ENCODE data around the gene ADAM19. TPM values are rescaled to one million over a fixed set of nuclear protein-coding genes. Genes with fewer than 3 reads are reported as not detected.

ADAM19 gene
- total RNA-seq, 1 donor from 2014 or later: 11.5 TPM

DNA sequence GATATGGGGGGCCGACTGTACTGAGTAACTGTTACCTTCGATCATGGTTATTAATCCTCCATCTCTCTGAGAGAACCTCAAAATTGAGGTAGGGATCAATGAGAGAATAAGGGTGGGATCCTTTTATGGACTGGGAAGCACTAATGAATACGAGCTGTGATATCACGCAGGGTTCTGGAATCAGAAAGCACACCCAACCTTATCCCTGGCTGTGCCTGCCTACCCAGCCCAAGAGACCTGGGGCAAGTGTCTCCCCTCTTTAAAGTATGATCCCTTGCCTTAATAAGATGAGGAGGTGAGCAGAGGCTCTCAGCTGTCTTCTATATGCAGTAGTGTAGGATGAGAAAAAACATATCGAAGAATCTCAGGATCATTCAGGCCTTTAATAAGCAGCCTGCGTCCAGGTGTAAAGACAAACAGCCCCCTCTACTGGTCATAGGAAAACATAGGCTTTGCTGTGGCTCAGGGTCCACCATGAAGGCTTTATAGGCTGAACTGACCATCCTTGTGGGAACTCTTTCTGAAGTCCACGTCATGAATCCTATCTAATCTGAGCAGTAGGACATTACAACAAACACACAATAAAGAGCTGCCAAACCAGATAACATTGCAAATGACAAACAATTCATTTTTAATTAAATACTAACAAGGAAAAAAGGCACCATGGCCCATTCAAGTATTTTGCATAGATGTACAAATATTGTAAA, 98.7 kb downstream of the ADAM19 start:
- no peak overlapping the region for H3K4me3 Mint-ChIP-seq
- Histone ChIP-seq H3K4me1 (peaks cover 6% of the 10 kb centered on the region), H3K79me2 (ENCODE audit: low read depth) (no peaks in the 10 kb centered on the region), H2AFZ (replicated peaks) (no peak overlapping the region), H3F3A (ENCODE audit: low read depth) (no peaks in the 10 kb centered on the region), H4K20me1 (ENCODE audit: low read depth) (no peaks in the 10 kb centered on the region), H3K27me3 (no peaks in the 10 kb centered on the region), H3K9ac (no peak overlapping the region), H3K27ac (no peak overlapping the region), H3K4me2 (no peak overlapping the region), H3K9me3 (ENCODE audit: low read depth) (no peaks in the 10 kb centered on the region), H3K36me3 (no peaks in the 10 kb centered on the region), H3K4me3 (no peak overlapping the region)
- no peaks in the 10 kb centered on the region for H3K9me3 Mint-ChIP-seq
- peak; percentile 87 for DNase-seq (ENCODE audit: low spot score)
- H3K27ac Mint-ChIP-seq: no peak overlapping the region
- no peak for TF ChIP-seq EZH2phosphoT487 (IDR thresholded peaks at IDR 0.05)
- TF ChIP-seq, protein P1, sequence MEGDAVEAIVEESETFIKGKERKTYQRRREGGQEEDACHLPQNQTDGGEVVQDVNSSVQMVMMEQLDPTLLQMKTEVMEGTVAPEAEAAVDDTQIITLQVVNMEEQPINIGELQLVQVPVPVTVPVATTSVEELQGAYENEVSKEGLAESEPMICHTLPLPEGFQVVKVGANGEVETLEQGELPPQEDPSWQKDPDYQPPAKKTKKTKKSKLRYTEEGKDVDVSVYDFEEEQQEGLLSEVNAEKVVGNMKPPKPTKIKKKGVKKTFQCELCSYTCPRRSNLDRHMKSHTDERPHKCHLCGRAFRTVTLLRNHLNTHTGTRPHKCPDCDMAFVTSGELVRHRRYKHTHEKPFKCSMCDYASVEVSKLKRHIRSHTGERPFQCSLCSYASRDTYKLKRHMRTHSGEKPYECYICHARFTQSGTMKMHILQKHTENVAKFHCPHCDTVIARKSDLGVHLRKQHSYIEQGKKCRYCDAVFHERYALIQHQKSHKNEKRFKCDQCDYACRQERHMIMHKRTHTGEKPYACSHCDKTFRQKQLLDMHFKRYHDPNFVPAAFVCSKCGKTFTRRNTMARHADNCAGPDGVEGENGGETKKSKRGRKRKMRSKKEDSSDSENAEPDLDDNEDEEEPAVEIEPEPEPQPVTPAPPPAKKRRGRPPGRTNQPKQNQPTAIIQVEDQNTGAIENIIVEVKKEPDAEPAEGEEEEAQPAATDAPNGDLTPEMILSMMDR (IDR thresholded peaks at IDR 0.05): peak; percentile 89
- peaks cover 9% of the 10 kb centered on the region for H3K36me3 Mint-ChIP-seq
- peaks cover 2% of the 10 kb centered on the region for H3K27me3 Mint-ChIP-seq (ENCODE audit: insufficient read depth, low read depth)
- peaks cover 18% of the 10 kb centered on the region for H3K4me1 Mint-ChIP-seq

DNA sequence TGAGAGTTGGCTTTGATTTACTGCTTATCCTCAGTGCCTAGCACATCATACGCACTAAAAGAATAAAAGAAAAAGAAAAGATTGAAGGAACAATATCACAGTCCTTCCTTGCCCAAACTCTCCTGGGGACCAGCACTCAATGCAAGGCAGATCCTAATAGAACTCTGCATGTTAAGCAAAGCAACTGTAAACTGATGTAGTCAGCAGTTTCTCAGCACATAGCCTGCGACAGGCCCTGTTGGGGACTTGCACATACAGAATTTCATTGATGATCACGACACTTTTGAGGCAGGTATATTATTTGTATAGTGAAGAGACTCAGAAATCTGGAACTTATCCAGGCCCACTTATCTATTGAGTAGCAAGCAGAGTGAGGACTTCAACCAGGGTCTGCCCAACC, 100.1 kb downstream of the ADAM19 start:
- no peaks in the 10 kb centered on the region for H3K9me3 ChIP-seq (ENCODE audit: low read depth)
- no peak for DNase-seq (ENCODE audit: low spot score)
- Mint-ChIP-seq H3K4me3 (no peak overlapping the region), H3K36me3 (peaks cover 5% of the 10 kb centered on the region), H3K4me1 (peaks cover 25% of the 10 kb centered on the region), H3K27me3 (ENCODE audit: insufficient read depth, low read depth) (peaks cover 2% of the 10 kb centered on the region), H3K9me3 (no peaks in the 10 kb centered on the region), H3K27ac (no peak overlapping the region)
- H3K4me3 ChIP-seq: no peak overlapping the region
- H3K27me3 ChIP-seq: no peaks in the 10 kb centered on the region
- H4K20me1 ChIP-seq (ENCODE audit: low read depth): no peaks in the 10 kb centered on the region
- H3F3A ChIP-seq (ENCODE audit: low read depth): no peaks in the 10 kb centered on the region
- H2AFZ ChIP-seq (replicated peaks): no peak overlapping the region
- no peak overlapping the region for H3K27ac ChIP-seq
- TF ChIP-seq, protein P1 (IDR thresholded peaks at IDR 0.05): no peak
- TF ChIP-seq EZH2phosphoT487 (IDR thresholded peaks at IDR 0.05) (no peak), EZH2 (IDR thresholded peaks at IDR 0.05) (no peak)
- no peak overlapping the region for H3K9ac ChIP-seq
- no peak overlapping the region for H3K4me2 ChIP-seq
- peaks cover 6% of the 10 kb centered on the region for H3K4me1 ChIP-seq
- H3K79me2 ChIP-seq (ENCODE audit: low read depth): no peaks in the 10 kb centered on the region
- H3K36me3 ChIP-seq: no peaks in the 10 kb centered on the region

DNA sequence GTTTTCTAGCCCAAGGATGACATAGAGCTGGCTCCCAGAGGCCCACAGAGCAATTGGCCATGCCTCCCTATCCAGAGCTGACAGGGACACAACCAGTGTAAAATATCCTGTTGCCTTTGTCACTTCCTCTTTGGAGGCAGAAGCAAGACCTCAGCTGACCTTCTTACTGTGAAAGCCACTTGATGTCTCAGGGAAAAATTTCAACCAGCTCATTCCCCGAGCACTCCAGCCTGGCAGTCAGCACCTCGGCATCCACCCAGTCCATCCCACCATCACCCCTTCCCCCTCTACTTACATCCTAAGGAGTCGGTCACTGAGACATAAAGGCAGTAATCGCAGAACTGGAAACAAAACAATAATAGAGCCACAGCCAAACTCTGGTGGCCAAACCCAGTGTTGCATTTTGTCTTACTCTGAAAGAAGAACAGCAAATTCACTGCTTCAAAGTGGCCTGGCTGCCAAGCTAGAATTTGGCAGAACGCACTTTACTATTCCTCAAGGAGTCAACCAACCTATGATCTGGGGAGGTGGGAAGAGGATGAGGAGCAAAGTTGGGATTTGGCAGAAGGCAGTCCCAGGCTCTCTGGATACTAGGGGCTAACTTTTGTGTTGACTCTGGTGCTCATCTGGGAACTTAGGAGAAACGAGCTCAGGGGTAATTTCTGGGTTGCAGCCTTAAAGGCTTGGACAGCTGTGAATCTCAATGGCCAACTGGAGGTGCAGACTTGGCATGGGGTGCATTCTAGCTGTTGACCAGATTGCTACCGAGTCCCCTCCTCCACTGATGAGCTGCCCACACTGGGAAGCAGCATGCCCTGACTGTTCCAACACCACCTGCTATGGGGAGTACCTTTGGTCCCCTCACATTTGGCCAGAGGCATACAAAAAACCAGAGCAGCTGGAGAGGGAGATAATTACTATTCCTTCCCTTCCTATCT, 101.9 kb downstream of the ADAM19 start:
- no peak for DNase-seq (ENCODE audit: low spot score)
- peaks cover 35% of the 10 kb centered on the region for H3K4me1 Mint-ChIP-seq
- Histone ChIP-seq H3K79me2 (ENCODE audit: low read depth) (no peaks in the 10 kb centered on the region), H4K20me1 (ENCODE audit: low read depth) (no peaks in the 10 kb centered on the region), H3K27ac (no peak overlapping the region), H3K36me3 (no peaks in the 10 kb centered on the region), H3K4me3 (no peak overlapping the region), H3K9ac (no peak overlapping the region), H3K4me1 (no peaks in the 10 kb centered on the region), H2AFZ (replicated peaks) (no peak overlapping the region), H3F3A (ENCODE audit: low read depth) (no peaks in the 10 kb centered on the region), H3K27me3 (no peaks in the 10 kb centered on the region), H3K9me3 (ENCODE audit: low read depth) (no peaks in the 10 kb centered on the region), H3K4me2 (no peak overlapping the region)
- no peak overlapping the region for H3K4me3 Mint-ChIP-seq
- H3K27me3 Mint-ChIP-seq (ENCODE audit: insufficient read depth, low read depth): no peaks in the 10 kb centered on the region
- no peak for TF ChIP-seq EZH2phosphoT487 (IDR thresholded peaks at IDR 0.05)
- TF ChIP-seq EZH2 (IDR thresholded peaks at IDR 0.05): no peak
- no peaks in the 10 kb centered on the region for H3K9me3 Mint-ChIP-seq
- H3K36me3 Mint-ChIP-seq: peaks cover 3% of the 10 kb centered on the region
- no peak overlapping the region for H3K27ac Mint-ChIP-seq
